IPS-11a (cell line): ENCODE measurements around the gene KCNQ1.
"Not testable (repeated sequence)": the region's sequence is repeated elsewhere in the genome, so short reads cannot be mapped to it uniquely, and the experiment has no call there.

Source experiments
- H3K4me3 ChIP-seq: one replicate; pipeline ENCODE4 v1.5.1; 2013; ENCODE audit warnings: low read depth, low read length, control low read depth

Gene KCNQ1

GRCh38 chr11:2471048-2471803 lies 26.4 kb downstream of the KCNQ1 start:
- H3K4me3 ChIP-seq, result no peak overlapping the region

GRCh38 chr11:2471804-2472096 lies 26.9 kb downstream of the KCNQ1 start:
- H3K4me3 ChIP-seq, result no peak overlapping the region

- H3K4me3 ChIP-seq, result no peak overlapping the region
Measured at GRCh38 chr11:2472428-2473186, 27.8 kb downstream of the KCNQ1 start.

- H3K4me3 ChIP-seq, result no peak overlapping the region
Measured at GRCh38 chr11:2473361-2474058, 28.7 kb downstream of the KCNQ1 start.

DNA sequence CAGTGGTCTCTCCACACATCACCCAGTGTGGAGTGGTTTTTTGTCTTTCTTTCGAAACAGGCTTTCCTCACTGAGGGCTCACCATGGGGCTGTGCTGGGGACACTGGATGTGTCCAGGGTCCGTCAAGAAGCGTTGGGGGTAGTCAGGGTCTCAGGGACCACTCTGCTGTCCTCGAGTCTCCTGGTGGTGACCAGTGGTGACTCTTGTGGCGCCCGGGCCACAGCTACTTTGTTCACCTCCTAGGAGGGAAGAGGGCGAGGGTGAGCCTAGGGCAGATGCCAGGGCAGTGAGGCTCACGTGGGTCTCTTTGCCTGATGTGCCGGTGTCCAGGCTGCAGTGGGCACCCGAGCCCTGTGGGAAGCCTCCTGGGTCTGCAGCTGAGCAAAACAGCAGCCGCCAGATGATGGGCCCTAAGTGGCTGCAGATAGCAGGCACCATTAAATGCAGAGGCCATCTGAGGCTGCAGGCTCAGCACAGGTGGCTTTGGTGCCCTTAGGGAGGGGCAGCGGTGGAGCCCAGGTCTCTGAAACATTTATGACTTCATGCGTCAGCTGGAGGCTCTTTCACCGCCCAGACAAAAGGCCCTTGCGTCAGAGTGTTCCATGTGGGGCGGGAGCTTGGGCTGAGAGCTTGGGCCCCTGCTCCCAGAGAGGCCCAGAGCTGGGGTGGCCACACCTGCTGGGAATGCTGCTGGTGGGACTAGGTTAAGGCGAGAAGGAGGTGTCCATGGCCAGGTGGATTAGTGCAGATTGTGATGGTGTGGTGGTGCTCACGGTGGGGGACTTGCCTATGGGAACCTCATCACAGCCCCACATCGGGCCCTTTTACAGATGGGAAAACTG lies 29.5 kb downstream of the KCNQ1 start:
- no peak overlapping the region for H3K4me3 ChIP-seq

GRCh38 chr11:2475136-2475918 lies 30.5 kb downstream of the KCNQ1 start:
- no peak overlapping the region for H3K4me3 ChIP-seq

GRCh38 chr11:2477254-2477653 lies 32.4 kb downstream of the KCNQ1 start:
- no peak overlapping the region for H3K4me3 ChIP-seq

DNA sequence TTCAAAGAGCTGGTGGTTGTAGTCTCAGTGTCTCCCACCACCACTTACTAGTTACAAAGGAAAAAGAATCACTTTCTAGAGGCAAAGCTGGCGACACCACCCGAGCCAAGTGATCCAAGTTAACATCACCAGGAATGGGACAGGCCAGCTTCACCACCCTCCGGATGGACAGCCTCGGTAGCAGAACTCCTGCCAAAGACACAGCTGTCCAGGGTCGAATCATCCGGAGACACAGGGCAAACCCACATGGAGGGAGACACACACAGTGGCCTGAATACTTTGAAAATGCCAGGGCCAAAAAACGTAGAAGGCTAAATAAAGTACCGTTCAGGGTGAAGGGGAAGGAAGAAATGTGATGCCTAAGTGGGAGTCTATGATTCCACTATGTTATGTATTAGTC lies 33.1 kb downstream of the KCNQ1 start:
- H3K4me3 ChIP-seq, result no peak overlapping the region

DNA sequence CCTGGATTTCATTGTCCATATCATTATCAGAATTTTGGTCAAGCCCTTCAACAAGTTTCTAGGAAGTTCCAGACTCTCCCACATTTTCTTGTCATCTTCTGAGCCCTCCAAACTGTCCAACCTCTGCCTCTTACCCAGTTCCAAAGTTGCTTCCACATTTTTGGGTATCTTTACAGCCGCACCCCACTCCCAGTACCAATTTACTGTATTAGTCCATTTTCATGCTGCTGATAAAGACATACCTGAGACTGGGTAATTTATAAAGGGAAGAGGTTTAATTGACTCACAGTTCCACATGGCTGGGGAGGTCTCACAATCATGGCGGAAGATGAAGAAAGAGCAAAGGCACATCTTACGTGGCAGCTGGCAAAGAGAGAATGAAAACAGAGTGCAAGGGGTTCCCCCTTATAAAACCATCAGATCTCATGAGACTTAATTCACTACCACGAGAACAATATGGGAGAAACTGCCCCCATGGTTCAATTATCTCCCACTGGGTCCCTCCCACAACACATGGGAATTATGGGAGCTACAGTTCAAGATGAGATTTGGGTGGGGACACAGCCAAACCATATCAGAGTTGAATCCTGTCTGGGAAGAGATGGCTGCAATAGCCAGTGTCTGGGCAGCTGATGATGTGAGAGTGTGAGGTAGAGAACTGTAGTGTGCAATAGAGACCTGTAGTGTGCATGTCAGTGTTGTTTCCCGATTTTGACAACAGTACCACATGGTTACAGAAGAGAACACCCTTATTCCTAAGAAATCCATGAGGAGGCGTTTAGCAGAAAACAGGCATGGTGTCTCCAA lies 35.5 kb downstream of the KCNQ1 start:
- not testable (repeated sequence) for H3K4me3 ChIP-seq

DNA sequence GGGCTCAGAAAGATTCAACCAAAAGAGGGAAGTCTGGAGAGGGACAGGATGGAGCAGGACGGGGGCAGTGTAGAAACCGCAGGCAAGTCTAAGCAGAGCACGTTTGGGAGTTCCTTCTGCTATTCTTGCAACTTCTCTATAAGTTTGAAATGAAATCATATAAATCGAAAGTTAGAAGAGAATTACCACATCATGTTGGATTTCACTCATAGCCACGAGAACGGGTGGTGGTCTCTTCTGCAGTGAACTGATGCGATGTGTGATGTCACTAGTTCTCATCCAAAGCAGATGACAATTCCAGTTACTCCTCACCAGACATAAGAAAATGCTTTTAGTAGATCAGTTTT lies 36.0 kb downstream of the KCNQ1 start:
- no peak overlapping the region for H3K4me3 ChIP-seq

DNA sequence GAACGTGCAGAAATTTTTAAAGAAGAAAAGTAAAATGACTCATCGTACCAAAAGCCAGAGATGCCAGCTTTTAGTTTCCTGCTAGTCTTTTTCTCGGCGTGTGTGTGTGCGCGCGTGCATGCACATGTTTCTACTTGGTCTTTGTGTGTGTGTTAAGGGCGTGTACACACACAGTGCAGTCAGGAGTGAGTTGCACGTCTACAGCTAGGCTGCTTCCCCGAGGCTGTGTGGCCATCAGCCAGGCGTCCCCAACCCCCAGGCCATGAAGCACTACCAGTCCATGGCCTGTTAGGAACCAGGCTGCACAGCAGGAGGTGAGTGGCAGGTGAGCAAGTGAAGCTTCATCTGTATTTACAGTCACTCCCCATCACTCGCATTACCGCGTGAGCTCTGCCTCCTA lies 36.4 kb downstream of the KCNQ1 start:
- no peak overlapping the region for H3K4me3 ChIP-seq

DNA sequence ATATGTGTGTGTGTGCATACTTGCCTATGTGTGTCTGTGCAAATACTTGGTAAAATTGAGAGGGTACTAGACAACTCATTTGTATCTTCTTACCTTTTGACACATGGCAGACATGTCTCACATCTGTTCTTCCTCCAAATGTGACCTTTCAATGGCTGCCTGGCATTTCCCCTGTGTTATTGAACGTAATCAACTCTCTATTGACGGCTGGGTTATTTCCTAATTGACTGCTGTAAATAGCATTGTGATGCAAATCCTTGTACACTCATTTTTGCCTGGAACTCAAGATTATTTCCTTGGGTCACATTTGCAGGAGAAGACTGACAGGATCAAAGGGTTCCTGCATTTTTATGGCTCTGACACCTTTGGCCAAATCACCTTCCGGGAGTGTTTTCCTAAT lies 37.4 kb downstream of the KCNQ1 start:
- H3K4me3 ChIP-seq, result no peak overlapping the region

- H3K4me3 ChIP-seq, result no peak overlapping the region
Measured at GRCh38 chr11:2482745-2483144, 37.9 kb downstream of the KCNQ1 start.

DNA sequence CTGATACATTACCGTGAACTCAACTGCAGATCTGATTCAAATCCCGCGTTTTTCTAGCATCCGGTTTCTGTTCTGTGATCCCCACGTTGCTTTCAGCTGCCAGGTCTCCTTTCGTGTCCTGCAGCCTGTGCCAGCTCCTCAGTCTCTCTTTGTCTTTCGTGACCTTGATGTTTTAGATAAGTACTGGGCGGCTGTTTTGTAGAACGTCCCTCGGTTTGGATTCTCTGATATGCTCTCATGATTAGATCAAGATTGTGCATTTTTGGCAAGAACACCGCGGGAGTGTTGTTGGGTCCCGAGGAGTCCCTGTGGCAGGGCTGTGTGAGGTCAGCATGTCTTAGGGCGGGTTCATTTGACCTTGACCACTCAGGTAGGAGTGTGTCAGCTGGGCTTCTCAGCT lies 38.6 kb downstream of the KCNQ1 start:
- H3K4me3 ChIP-seq, result no peak overlapping the region

DNA sequence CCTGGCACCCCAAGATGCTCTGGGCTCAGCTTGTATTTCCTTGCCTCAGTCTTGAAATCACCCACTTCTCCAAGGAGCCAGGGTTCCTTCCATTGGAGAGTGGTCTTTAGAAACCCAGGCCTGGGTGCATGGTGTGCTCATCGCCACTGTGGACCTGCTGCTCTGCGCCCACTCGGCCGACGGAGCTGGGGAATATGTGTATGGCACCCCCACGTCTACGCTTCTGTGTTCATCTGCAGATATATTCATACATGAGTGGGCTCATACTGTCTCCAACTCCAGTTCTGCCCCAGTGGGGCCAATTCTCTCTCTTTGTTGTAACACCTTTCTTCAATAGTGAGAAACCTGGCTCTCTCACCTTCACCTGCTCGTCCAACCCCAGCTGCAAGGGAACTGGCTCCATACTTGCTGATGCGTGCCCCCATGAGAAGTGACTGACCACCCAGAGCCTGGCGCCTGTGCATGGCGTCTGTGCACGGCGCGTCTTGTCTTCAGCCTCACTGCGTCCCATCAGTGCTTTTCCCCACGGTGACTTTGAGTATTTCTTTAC lies 39.8 kb downstream of the KCNQ1 start:
- H3K4me3 ChIP-seq, result no peak overlapping the region

GRCh38 chr11:2488004-2488403 lies 43.2 kb downstream of the KCNQ1 start:
- H3K4me3 ChIP-seq, result no peak overlapping the region

DNA sequence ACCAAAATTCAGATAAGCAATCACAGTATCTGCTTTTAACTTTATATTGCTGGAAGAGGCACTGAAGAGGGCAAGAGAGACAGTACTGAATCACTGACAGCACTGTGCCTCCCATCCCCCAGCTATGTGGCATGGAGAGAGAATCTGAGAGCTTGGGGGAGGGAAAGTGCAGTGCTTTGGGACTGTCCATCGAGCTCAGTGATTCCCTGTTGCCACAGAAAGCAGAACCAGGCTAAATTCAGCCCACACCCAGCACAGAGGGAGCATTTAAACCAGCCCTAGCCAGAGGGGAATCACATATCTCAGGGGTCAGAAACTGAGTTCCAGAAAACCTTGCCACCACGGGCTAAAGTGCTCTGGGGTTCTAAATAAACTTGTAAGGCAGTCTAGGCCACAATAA lies 44.3 kb downstream of the KCNQ1 start:
- H3K4me3 ChIP-seq, result no peak overlapping the region

DNA sequence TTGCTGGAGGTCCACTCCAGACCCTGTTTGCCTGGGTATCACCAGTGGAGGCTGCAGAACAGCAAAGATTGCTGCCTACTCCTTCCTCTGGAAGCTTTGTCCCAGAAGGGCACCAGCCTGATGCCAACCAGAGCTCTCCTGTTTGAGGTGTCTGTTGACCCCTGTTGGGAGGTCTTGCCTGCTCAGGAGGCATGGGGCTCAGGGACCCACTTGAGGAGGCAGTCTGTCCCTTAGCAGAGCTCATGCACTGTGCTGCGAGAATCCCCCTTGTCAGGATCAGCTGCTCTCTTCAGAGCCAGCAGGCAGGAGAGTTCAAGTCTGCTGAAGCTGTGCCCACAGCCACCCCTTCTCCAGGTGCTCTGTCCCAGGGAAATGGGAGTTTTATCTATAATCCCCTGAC lies 53.1 kb downstream of the KCNQ1 start:
- not testable (repeated sequence) for H3K4me3 ChIP-seq

- H3K4me3 ChIP-seq, result no peak overlapping the region
Measured at GRCh38 chr11:2498750-2499149, 53.9 kb downstream of the KCNQ1 start.
